HEK293 (cell line): ENCODE data around the gene ELL2.

Experiments used
- CTCF ChIA-PET: fragments of 350-600 bp; formaldehyde crosslinking; extraction: SDS; loops from one replicate; lab custom pipeline; 2021; ENCODE audit warnings: antibody characterized with exemption; lab: Yijun Ruan, JAX
- POLR2A ChIA-PET: fragments of 300-600 bp; formaldehyde crosslinking; extraction: SDS; loops from one replicate; lab custom pipeline; 2020; ENCODE audit warnings: antibody characterized with exemption, inconsistent platforms; lab: Yijun Ruan, JAX
- H3K27ac ChIP-seq: fragments of 200-500 bp; sonication (Bioruptor generic); 2 replicates; pipeline ENCODE4 v1.5.1; 2014; ENCODE audit warnings: low read depth, low read length, control low read depth, inconsistent platforms; ENCODE audit errors: extremely low read depth
- H3K36me3 ChIP-seq, 2 experiments: fragments of 200-500 bp in 1 of 2; sonication (Bioruptor generic) in 1 of 2; 1 replicate in 1 of 2; 2 replicates in 1 of 2; pipeline ENCODE4 v1.5.1; 2014 to 2017; ENCODE audit warnings: inconsistent platforms in 2 of 2, low read length in 2 of 2; ENCODE audit not compliant: control insufficient read depth in 2 of 2, insufficient read depth in 1 of 2
- H3K4me1 ChIP-seq: fragments of 200-500 bp; sonication (Bioruptor generic); 2 replicates; pipeline ENCODE4 v1.5.1; 2014; ENCODE audit warnings: mild to moderate bottlenecking, low read length, inconsistent platforms; ENCODE audit not compliant: control insufficient read depth, insufficient read depth
- H3K4me3 ChIP-seq: 2 replicates; pipeline ENCODE4 v1.5.1; 2011; ENCODE audit warnings: low read depth, mild to moderate bottlenecking, control low read depth, low read length, moderate library complexity
- H3K9me3 ChIP-seq: fragments of 200-500 bp; sonication (Bioruptor generic); 2 replicates; pipeline ENCODE4 v1.5.1; 2014; ENCODE audit warnings: low read depth, low read length, inconsistent platforms; ENCODE audit not compliant: control insufficient read depth, insufficient read depth
- FEZF1 ChIP-seq: fragments of 450-650 bp; formaldehyde crosslinking; IDR thresholded peaks from 2 replicates; pipeline ENCODE4 v1.5.1; 2016; ENCODE audit warnings: missing biosample characterization, missing genetic modification characterization
- GLIS2 ChIP-seq: fragments of 450-650 bp; formaldehyde crosslinking; IDR thresholded peaks from 2 replicates; pipeline ENCODE4 v1.5.1; 2016; ENCODE audit warnings: missing biosample characterization, missing genetic modification characterization
- KLF16 ChIP-seq: fragments of 450-650 bp; formaldehyde crosslinking; IDR thresholded peaks from 2 replicates; pipeline ENCODE4 v1.5.1; 2017; ENCODE audit warnings: missing biosample characterization, missing genetic modification characterization
- MZF1 ChIP-seq: fragments of 450-650 bp; formaldehyde crosslinking; IDR thresholded peaks from 2 replicates; pipeline ENCODE4 v1.5.1; 2017; ENCODE audit warnings: missing biosample characterization, missing genetic modification characterization, borderline replicate concordance
- SCRT1 ChIP-seq: fragments of 450-650 bp; formaldehyde crosslinking; IDR thresholded peaks from 2 replicates; pipeline ENCODE4 v1.5.1; 2016; ENCODE audit warnings: missing biosample characterization, missing genetic modification characterization, borderline replicate concordance
- ZFP69B ChIP-seq: fragments of 450-650 bp; formaldehyde crosslinking; IDR thresholded peaks from 2 replicates; pipeline ENCODE4 v1.5.1; 2016; ENCODE audit warnings: missing biosample characterization, missing genetic modification characterization
- ZIC2 ChIP-seq: fragments of 450-650 bp; formaldehyde crosslinking; IDR thresholded peaks from 2 replicates; pipeline ENCODE4 v1.5.1; 2016; ENCODE audit warnings: missing biosample characterization, missing genetic modification characterization
- ZNF10 ChIP-seq: fragments of 450-650 bp; formaldehyde crosslinking; IDR thresholded peaks from 2 replicates; pipeline ENCODE4 v1.5.1; 2017; ENCODE audit warnings: missing biosample characterization, missing genetic modification characterization
- ZNF146 ChIP-seq: fragments of 450-650 bp; formaldehyde crosslinking; IDR thresholded peaks from 2 replicates; pipeline ENCODE4 v1.5.1; 2016; ENCODE audit warnings: missing biosample characterization, missing genetic modification characterization
- ZNF169 ChIP-seq: fragments of 450-650 bp; formaldehyde crosslinking; IDR thresholded peaks from 2 replicates; pipeline ENCODE4 v1.5.1; 2016; ENCODE audit warnings: missing biosample characterization, missing genetic modification characterization
- ZNF184 ChIP-seq: fragments of 450-650 bp; IDR thresholded peaks from 2 replicates; pipeline ENCODE4 v1.5.1; 2018; ENCODE audit warnings: missing biosample characterization, mild to moderate bottlenecking, missing genetic modification characterization
- ZNF211 ChIP-seq: fragments of 450-650 bp; formaldehyde crosslinking; IDR thresholded peaks from 2 replicates; pipeline ENCODE4 v1.5.1; 2016; ENCODE audit warnings: low read depth, missing biosample characterization, missing genetic modification characterization
- ZNF23 ChIP-seq: fragments of 450-650 bp; formaldehyde crosslinking; IDR thresholded peaks from 2 replicates; pipeline ENCODE4 v1.5.1; 2016; ENCODE audit warnings: missing biosample characterization, missing genetic modification characterization, borderline replicate concordance
- ZNF302 ChIP-seq: fragments of 450-650 bp; formaldehyde crosslinking; IDR thresholded peaks from 2 replicates; pipeline ENCODE4 v1.5.1; 2016; ENCODE audit warnings: missing biosample characterization, missing genetic modification characterization, low read depth
- ZNF37A ChIP-seq: fragments of 450-650 bp; IDR thresholded peaks from 2 replicates; pipeline ENCODE4 v1.5.1; 2018; ENCODE audit warnings: missing biosample characterization, missing genetic modification characterization
- ZNF391 ChIP-seq: fragments of 450-650 bp; formaldehyde crosslinking; IDR thresholded peaks from 2 replicates; pipeline ENCODE4 v1.5.1; 2016; ENCODE audit warnings: low read depth, missing biosample characterization, missing genetic modification characterization, borderline replicate concordance
- ZNF416 ChIP-seq: fragments of 450-650 bp; formaldehyde crosslinking; IDR thresholded peaks from 2 replicates; pipeline ENCODE4 v1.5.1; 2016; ENCODE audit warnings: missing biosample characterization, missing genetic modification characterization
- ZNF529 ChIP-seq: fragments of 450-650 bp; formaldehyde crosslinking; IDR thresholded peaks from 2 replicates; pipeline ENCODE4 v1.5.1; 2017; ENCODE audit warnings: missing genetic modification characterization, missing biosample characterization; ENCODE audit not compliant: insufficient replicate concordance
- ZNF585B ChIP-seq: fragments of 450-650 bp; formaldehyde crosslinking; IDR thresholded peaks from 2 replicates; pipeline ENCODE4 v1.5.1; 2016; ENCODE audit warnings: missing biosample characterization, missing genetic modification characterization
- ZNF624 ChIP-seq: fragments of 450-650 bp; formaldehyde crosslinking; IDR thresholded peaks from 2 replicates; pipeline ENCODE4 v1.5.1; 2017; ENCODE audit warnings: missing biosample characterization, missing genetic modification characterization
- ZNF701 ChIP-seq: fragments of 450-650 bp; formaldehyde crosslinking; IDR thresholded peaks from 2 replicates; pipeline ENCODE4 v1.5.1; 2016; ENCODE audit warnings: missing biosample characterization, missing genetic modification characterization
- ZNF707 ChIP-seq: fragments of 450-650 bp; formaldehyde crosslinking; IDR thresholded peaks from 2 replicates; pipeline ENCODE4 v1.5.1; 2016; ENCODE audit warnings: missing biosample characterization, missing genetic modification characterization
- ZNF747 ChIP-seq: fragments of 450-650 bp; formaldehyde crosslinking; IDR thresholded peaks from 2 replicates; pipeline ENCODE4 v1.5.1; 2016; ENCODE audit warnings: missing biosample characterization, missing genetic modification characterization
- ZNF76 ChIP-seq: fragments of 450-650 bp; formaldehyde crosslinking; IDR thresholded peaks from 2 replicates; pipeline ENCODE4; 2016; ENCODE audit warnings: low read depth, missing biosample characterization, missing genetic modification characterization, borderline replicate concordance
- TF ChIP-seq, protein P1 (sequence below): fragments of 450-650 bp; formaldehyde crosslinking; conservative IDR thresholded peaks from 2 replicates; pipeline ENCODE4 v1.5.1; 2016; ENCODE audit warnings: low read depth, missing biosample characterization, missing genetic modification characterization
- TF ChIP-seq, protein P2 (sequence below): fragments of 450-650 bp; formaldehyde crosslinking; IDR thresholded peaks from 2 replicates; pipeline ENCODE4 v1.5.1; 2016; ENCODE audit warnings: missing biosample characterization, missing genetic modification characterization
- TF ChIP-seq, protein P3 (sequence below): fragments of 450-650 bp; formaldehyde crosslinking; IDR thresholded peaks from 2 replicates; pipeline ENCODE4 v1.5.1; 2016; ENCODE audit warnings: missing biosample characterization, missing genetic modification characterization

The ELL2 gene

DNA sequence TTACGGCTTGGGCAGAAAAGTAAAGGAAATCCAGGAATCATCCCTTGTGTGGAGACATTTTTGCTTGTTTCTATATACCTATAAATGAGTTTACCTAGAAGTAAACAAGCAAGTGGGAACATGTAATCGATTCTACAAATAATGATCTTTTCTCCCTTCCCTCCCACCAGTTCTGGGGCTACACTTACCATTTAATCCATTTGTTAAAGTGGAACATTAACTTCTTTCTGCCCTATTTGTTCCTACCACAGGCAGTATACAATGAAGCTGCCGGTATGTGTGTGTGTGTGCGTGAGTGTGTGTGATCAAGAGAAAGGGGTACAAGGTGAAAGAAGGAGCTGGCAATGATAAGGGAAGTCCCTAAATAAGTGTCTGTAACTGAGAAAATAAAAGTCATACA, 26.4 kb upstream of the ELL2 start:
- Histone ChIP-seq H3K4me1 (no peaks in the 10 kb centered on the region), H3K9me3 (no peaks in the 10 kb centered on the region), H3K36me3 (no peaks in the 10 kb centered on the region), H3K27ac (no peak overlapping the region), H3K4me3 (no peak overlapping the region)
- ChIA-PET POLR2A (no interaction called here), CTCF (interaction anchor here (0.6 kb wide), 1 partner anchor 586 kb away, joined by 3 read pairs; no protein-coding TSS in a partner anchor)
- TF ChIP-seq ZNF391: no peak
- TF ChIP-seq, protein P1, sequence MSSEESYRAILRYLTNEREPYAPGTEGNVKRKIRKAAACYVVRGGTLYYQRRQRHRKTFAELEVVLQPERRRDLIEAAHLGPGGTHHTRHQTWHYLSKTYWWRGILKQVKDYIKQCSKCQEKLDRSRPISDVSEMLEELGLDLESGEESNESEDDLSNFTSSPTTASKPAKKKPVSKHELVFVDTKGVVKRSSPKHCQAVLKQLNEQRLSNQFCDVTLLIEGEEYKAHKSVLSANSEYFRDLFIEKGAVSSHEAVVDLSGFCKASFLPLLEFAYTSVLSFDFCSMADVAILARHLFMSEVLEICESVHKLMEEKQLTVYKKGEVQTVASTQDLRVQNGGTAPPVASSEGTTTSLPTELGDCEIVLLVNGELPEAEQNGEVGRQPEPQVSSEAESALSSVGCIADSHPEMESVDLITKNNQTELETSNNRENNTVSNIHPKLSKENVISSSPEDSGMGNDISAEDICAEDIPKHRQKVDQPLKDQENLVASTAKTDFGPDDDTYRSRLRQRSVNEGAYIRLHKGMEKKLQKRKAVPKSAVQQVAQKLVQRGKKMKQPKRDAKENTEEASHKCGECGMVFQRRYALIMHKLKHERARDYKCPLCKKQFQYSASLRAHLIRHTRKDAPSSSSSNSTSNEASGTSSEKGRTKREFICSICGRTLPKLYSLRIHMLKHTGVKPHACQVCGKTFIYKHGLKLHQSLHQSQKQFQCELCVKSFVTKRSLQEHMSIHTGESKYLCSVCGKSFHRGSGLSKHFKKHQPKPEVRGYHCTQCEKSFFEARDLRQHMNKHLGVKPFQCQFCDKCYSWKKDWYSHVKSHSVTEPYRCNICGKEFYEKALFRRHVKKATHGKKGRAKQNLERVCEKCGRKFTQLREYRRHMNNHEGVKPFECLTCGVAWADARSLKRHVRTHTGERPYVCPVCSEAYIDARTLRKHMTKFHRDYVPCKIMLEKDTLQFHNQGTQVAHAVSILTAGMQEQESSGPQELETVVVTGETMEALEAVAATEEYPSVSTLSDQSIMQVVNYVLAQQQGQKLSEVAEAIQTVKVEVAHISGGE (tag by site-specific recombination): no peak
- no peak for TF ChIP-seq GLIS2 (tag by site-specific recombination)
- TF ChIP-seq, protein P2, sequence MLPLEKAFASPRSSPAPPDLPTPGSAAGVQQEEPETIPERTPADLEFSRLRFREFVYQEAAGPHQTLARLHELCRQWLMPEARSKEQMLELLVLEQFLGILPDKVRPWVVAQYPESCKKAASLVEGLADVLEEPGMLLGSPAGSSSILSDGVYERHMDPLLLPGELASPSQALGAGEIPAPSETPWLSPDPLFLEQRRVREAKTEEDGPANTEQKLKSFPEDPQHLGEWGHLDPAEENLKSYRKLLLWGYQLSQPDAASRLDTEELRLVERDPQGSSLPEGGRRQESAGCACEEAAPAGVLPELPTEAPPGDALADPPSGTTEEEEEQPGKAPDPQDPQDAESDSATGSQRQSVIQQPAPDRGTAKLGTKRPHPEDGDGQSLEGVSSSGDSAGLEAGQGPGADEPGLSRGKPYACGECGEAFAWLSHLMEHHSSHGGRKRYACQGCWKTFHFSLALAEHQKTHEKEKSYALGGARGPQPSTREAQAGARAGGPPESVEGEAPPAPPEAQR (tag by site-specific recombination): no peak
- TF ChIP-seq ZNF747 (tag by site-specific recombination): no peak
- TF ChIP-seq ZNF184 (tag by site-specific recombination): no peak
- no peak for TF ChIP-seq ZNF146 (tag by site-specific recombination)
- TF ChIP-seq ZNF76: no peak
- no peak for TF ChIP-seq ZNF624 (tag by site-specific recombination)
- no peak for TF ChIP-seq ZNF169 (tag by site-specific recombination)
- TF ChIP-seq ZNF211: no peak

DNA sequence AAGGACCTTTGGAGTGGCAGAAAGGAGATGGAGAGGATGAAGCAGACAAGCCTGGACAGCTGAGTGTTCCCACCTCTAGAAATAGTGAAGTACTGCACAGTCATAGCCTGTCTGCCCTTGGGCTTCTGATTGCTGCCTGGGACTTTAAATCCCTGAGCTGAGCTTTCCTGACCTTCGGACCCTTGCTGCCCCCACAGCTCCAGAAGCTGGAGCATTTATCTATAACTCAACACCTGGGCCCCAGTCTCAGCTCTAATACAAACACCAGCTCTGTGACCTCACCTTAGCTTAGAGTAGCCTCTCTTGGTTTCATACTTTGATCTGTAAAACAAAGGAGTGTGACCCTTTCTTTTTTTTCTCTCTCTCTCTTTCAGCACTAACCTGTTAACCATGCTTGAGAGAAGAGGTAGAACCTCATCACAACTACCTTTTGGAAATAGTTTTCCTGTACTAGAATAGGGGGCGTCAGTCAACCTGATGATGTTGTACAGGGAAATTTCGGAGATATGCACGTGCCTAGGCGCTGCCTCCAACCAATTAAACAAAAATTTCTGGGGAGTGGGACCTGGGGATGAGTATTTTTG, 25.4 kb upstream of the ELL2 start:
- no peaks in the 10 kb centered on the region for H3K9me3 ChIP-seq
- no peaks in the 10 kb centered on the region for H3K36me3 ChIP-seq
- ChIA-PET CTCF (interaction anchor here (0.8 kb wide), 1 partner anchor 10 kb away, joined by 3 read pairs; no protein-coding TSS in a partner anchor), POLR2A (no interaction called here)
- no peak overlapping the region for H3K27ac ChIP-seq
- H3K4me1 ChIP-seq: no peaks in the 10 kb centered on the region
- no peak overlapping the region for H3K4me3 ChIP-seq
- TF ChIP-seq ZFP69B (tag by site-specific recombination) (no peak), ZNF302 (tag by site-specific recombination) (no peak), ZNF529 (tag by site-specific recombination) (no peak), FEZF1 (tag by site-specific recombination) (no peak), ZNF707 (tag by site-specific recombination) (no peak), ZNF37A (no peak), ZNF701 (tag by site-specific recombination) (no peak), ZNF10 (tag by site-specific recombination) (no peak), SCRT1 (no peak), ZNF585B (tag by site-specific recombination) (no peak), ZIC2 (no peak), MZF1 (tag by site-specific recombination) (no peak), KLF16 (tag by site-specific recombination) (no peak), ZNF416 (tag by site-specific recombination) (no peak), ZNF23 (tag by site-specific recombination) (no peak), ZNF169 (tag by site-specific recombination) (no peak)
- TF ChIP-seq, protein P3, sequence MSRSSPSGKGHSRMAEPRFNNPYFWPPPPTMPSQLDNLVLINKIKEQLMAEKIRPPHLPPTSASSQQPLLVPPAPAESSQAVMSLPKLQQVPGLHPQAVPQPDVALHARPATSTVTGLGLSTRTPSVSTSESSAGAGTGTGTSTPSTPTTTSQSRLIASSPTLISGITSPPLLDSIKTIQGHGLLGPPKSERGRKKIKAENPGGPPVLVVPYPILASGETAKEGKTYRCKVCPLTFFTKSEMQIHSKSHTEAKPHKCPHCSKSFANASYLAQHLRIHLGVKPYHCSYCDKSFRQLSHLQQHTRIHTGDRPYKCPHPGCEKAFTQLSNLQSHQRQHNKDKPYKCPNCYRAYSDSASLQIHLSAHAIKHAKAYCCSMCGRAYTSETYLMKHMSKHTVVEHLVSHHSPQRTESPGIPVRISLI (tag by site-specific recombination): no peak
